Neural cell (in vitro differentiated cells): ENCODE measurements around the gene HDAC10.

Experiments
- CTCF ChIP-seq: fragments of 450-650 bp; IDR thresholded peaks from 2 replicates; pipeline ENCODE4 v1.5.1; 2014; ENCODE audit warnings: antibody characterized with exemption, mild to moderate bottlenecking, moderate library complexity; ENCODE audit not compliant: poor library complexity, severe bottlenecking
- EP300 ChIP-seq: fragments of 450-650 bp; conservative IDR thresholded peaks from 2 replicates; pipeline ENCODE4 v1.6.1; 2014; ENCODE audit warnings: antibody characterized with exemption, mild to moderate bottlenecking, moderate library complexity; ENCODE audit not compliant: poor library complexity, severe bottlenecking
- EZH2 ChIP-seq: fragments of 200-600, 300-800 bp; shearing (Covaris generic), sonication (generic); IDR thresholded peaks from 2 replicates; pipeline ENCODE4 v1.6.1; 2014; ENCODE audit warnings: antibody characterized with exemption, low read length, borderline replicate concordance, mild to moderate bottlenecking; ENCODE audit not compliant: insufficient read depth, poor library complexity, severe bottlenecking
- MXI1 ChIP-seq: fragments of 450-650 bp; conservative IDR thresholded peaks from 2 replicates; pipeline ENCODE4 v1.6.1; 2014; ENCODE audit warnings: antibody characterized with exemption, mild to moderate bottlenecking; ENCODE audit not compliant: poor library complexity, severe bottlenecking
- POLR2AphosphoS5 ChIP-seq: IDR thresholded peaks from 2 replicates; pipeline ENCODE4 v1.6.1; 2012
- RAD21 ChIP-seq: fragments of 450-650 bp; conservative IDR thresholded peaks from 2 replicates; pipeline ENCODE4 v1.6.1; 2014; ENCODE audit warnings: antibody characterized with exemption, mild to moderate bottlenecking, moderate library complexity
- REST ChIP-seq: IDR thresholded peaks from 2 replicates; pipeline ENCODE4 v1.6.1; 2012; ENCODE audit warnings: borderline replicate concordance
- SMC3 ChIP-seq: fragments of 450-650 bp; conservative IDR thresholded peaks from 2 replicates; pipeline ENCODE4 v1.6.1; 2014; ENCODE audit warnings: antibody characterized with exemption, mild to moderate bottlenecking, moderate library complexity; ENCODE audit not compliant: poor library complexity
- TAF1 ChIP-seq: IDR thresholded peaks from 2 replicates; pipeline ENCODE4 v1.6.1; 2012; ENCODE audit warnings: low read depth

- TF ChIP-seq REST: no peak
- TF ChIP-seq CTCF: no peak
- no peak for TF ChIP-seq EZH2
- no peak for TF ChIP-seq POLR2AphosphoS5
- TF ChIP-seq MXI1: no peak
- TF ChIP-seq TAF1: no peak
- TF ChIP-seq RAD21: no peak
- TF ChIP-seq EP300: no peak
- no peak for TF ChIP-seq SMC3
Measured at GRCh38 chr22:50233223-50233622, 17.8 kb downstream of the HDAC10 start.
